HEK293 (cell line): Measurements from ENCODE around the gene CWH43.

Source experiments
- CTCF ChIA-PET: fragments of 350-600 bp; formaldehyde crosslinking; extraction: SDS; loops from one replicate; lab custom pipeline; 2021; ENCODE audit warnings: antibody characterized with exemption; lab: Yijun Ruan, JAX
- POLR2A ChIA-PET: fragments of 300-600 bp; formaldehyde crosslinking; extraction: SDS; loops from one replicate; lab custom pipeline; 2020; ENCODE audit warnings: antibody characterized with exemption, inconsistent platforms; lab: Yijun Ruan, JAX
- H3K27ac ChIP-seq: fragments of 200-500 bp; sonication (Bioruptor generic); 2 replicates; pipeline ENCODE4 v1.5.1; 2014; ENCODE audit warnings: low read depth, low read length, control low read depth, inconsistent platforms; ENCODE audit errors: extremely low read depth
- H3K36me3 ChIP-seq, 2 experiments: fragments of 200-500 bp in 1 of 2; sonication (Bioruptor generic) in 1 of 2; 1 replicate in 1 of 2; 2 replicates in 1 of 2; pipeline ENCODE4 v1.5.1; 2014 to 2017; ENCODE audit warnings: inconsistent platforms in 2 of 2, low read length in 2 of 2; ENCODE audit not compliant: control insufficient read depth in 2 of 2, insufficient read depth in 1 of 2
- H3K4me1 ChIP-seq: fragments of 200-500 bp; sonication (Bioruptor generic); 2 replicates; pipeline ENCODE4 v1.5.1; 2014; ENCODE audit warnings: mild to moderate bottlenecking, low read length, inconsistent platforms; ENCODE audit not compliant: control insufficient read depth, insufficient read depth
- H3K4me3 ChIP-seq: 2 replicates; pipeline ENCODE4 v1.5.1; 2011; ENCODE audit warnings: low read depth, mild to moderate bottlenecking, control low read depth, low read length, moderate library complexity
- H3K9me3 ChIP-seq: fragments of 200-500 bp; sonication (Bioruptor generic); 2 replicates; pipeline ENCODE4 v1.5.1; 2014; ENCODE audit warnings: low read depth, low read length, inconsistent platforms; ENCODE audit not compliant: control insufficient read depth, insufficient read depth
- GLIS1 ChIP-seq: fragments of 450-650 bp; formaldehyde crosslinking; IDR thresholded peaks from 2 replicates; pipeline ENCODE4 v1.5.1; 2016; ENCODE audit warnings: missing biosample characterization, missing genetic modification characterization
- HOXA7 ChIP-seq: sonication (generic); formaldehyde crosslinking; IDR thresholded peaks from 2 replicates; pipeline ENCODE4 v1.8.1; 2022; ENCODE audit warnings: missing genetic modification reagents, borderline replicate concordance
- MYNN ChIP-seq: fragments of 450-650 bp; formaldehyde crosslinking; IDR thresholded peaks from 2 replicates; pipeline ENCODE4 v1.5.1; 2016; ENCODE audit warnings: missing biosample characterization, missing genetic modification characterization, borderline replicate concordance
- PRDM1 ChIP-seq: fragments of 450-650 bp; formaldehyde crosslinking; IDR thresholded peaks from 2 replicates; pipeline ENCODE4; 2016; ENCODE audit warnings: missing biosample characterization, missing genetic modification characterization
- ZFP41 ChIP-seq: fragments of 450-650 bp; formaldehyde crosslinking; IDR thresholded peaks from 2 replicates; pipeline ENCODE4 v1.5.1; 2016; ENCODE audit warnings: missing biosample characterization, missing genetic modification characterization, borderline replicate concordance
- ZNF112 ChIP-seq: fragments of 450-650 bp; formaldehyde crosslinking; IDR thresholded peaks from 2 replicates; pipeline ENCODE4 v1.5.0; 2017; ENCODE audit warnings: missing biosample characterization, missing genetic modification characterization
- ZNF133 ChIP-seq: fragments of 450-650 bp; formaldehyde crosslinking; IDR thresholded peaks from 2 replicates; pipeline ENCODE4 v1.5.1; 2016; ENCODE audit warnings: missing biosample characterization, missing genetic modification characterization
- ZNF155 ChIP-seq: fragments of 450-650 bp; formaldehyde crosslinking; IDR thresholded peaks from 2 replicates; pipeline ENCODE4 v1.5.1; 2016; ENCODE audit warnings: missing biosample characterization, missing genetic modification characterization
- ZNF174 ChIP-seq: fragments of 450-650 bp; formaldehyde crosslinking; IDR thresholded peaks from 2 replicates; pipeline ENCODE4 v1.5.0; 2017; ENCODE audit warnings: missing biosample characterization, mild to moderate bottlenecking, missing genetic modification characterization
- ZNF571 ChIP-seq: fragments of 450-650 bp; formaldehyde crosslinking; IDR thresholded peaks from 2 replicates; pipeline ENCODE4 v1.5.0; 2017; ENCODE audit warnings: missing biosample characterization, missing genetic modification characterization
- ZNF585B ChIP-seq: fragments of 450-650 bp; formaldehyde crosslinking; IDR thresholded peaks from 2 replicates; pipeline ENCODE4 v1.5.1; 2016; ENCODE audit warnings: missing biosample characterization, missing genetic modification characterization
- ZNF629 ChIP-seq: fragments of 450-650 bp; formaldehyde crosslinking; IDR thresholded peaks from 2 replicates; pipeline ENCODE4 v1.5.1; 2017; ENCODE audit warnings: missing biosample characterization, missing genetic modification characterization
- ZNF660 ChIP-seq: fragments of 450-650 bp; IDR thresholded peaks from 2 replicates; pipeline ENCODE4 v1.5.1; 2018; ENCODE audit warnings: missing biosample characterization, mild to moderate bottlenecking, missing genetic modification characterization
- ZNF664 ChIP-seq: fragments of 450-650 bp; formaldehyde crosslinking; IDR thresholded peaks from 2 replicates; pipeline ENCODE4 v1.5.1; 2016; ENCODE audit warnings: missing biosample characterization, missing genetic modification characterization
- TF ChIP-seq, protein P1 (sequence below): fragments of 450-650 bp; formaldehyde crosslinking; IDR thresholded peaks from 2 replicates; pipeline ENCODE4 v1.5.1; 2017; ENCODE audit warnings: missing biosample characterization, missing genetic modification characterization
- TF ChIP-seq, protein P2 (sequence below): fragments of 450-650 bp; formaldehyde crosslinking; IDR thresholded peaks from 2 replicates; pipeline ENCODE4 v1.5.1; 2016; ENCODE audit warnings: missing biosample characterization, missing genetic modification characterization, borderline replicate concordance
- TF ChIP-seq, protein P3 (sequence below): fragments of 450-650 bp; formaldehyde crosslinking; IDR thresholded peaks from 2 replicates; pipeline ENCODE4 v1.5.1; 2016; ENCODE audit warnings: missing biosample characterization, missing genetic modification characterization, borderline replicate concordance
- TF ChIP-seq, protein P4 (sequence below): fragments of 450-650 bp; formaldehyde crosslinking; IDR thresholded peaks from 2 replicates; pipeline ENCODE4 v1.5.1; 2016; ENCODE audit warnings: missing biosample characterization, missing genetic modification characterization

CWH43 gene

DNA sequence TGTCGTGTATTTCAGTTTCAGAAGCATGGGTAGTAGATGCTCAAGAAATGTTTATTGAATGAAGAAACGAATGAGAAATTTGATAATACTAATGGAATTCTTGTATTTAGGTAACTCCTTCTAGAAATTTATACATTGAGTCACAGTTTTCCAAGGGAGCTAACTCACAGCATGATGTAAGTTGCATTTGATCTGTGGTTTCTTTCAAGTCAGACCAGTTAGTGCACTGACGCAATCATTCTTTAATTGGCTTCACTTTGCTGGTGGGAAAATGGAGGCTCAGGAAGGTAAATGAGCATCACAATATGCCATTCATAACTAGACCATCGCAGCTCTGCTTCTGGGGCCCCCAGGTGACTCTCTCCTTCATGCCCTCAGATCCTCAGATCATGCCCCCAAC, 17.3 kb upstream of the CWH43 start (continued):
- TF ChIP-seq, protein P1, sequence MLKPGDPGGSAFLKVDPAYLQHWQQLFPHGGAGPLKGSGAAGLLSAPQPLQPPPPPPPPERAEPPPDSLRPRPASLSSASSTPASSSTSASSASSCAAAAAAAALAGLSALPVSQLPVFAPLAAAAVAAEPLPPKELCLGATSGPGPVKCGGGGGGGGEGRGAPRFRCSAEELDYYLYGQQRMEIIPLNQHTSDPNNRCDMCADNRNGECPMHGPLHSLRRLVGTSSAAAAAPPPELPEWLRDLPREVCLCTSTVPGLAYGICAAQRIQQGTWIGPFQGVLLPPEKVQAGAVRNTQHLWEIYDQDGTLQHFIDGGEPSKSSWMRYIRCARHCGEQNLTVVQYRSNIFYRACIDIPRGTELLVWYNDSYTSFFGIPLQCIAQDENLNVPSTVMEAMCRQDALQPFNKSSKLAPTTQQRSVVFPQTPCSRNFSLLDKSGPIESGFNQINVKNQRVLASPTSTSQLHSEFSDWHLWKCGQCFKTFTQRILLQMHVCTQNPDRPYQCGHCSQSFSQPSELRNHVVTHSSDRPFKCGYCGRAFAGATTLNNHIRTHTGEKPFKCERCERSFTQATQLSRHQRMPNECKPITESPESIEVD, result 0 out of 2 replicates have a peak, but pooled peaks have one; percentile 11
- TF ChIP-seq ZNF571 (no peak), ZNF629 (tag by site-specific recombination) (peak; percentile 35; the same call in 1 of the 2 replicates)

DNA sequence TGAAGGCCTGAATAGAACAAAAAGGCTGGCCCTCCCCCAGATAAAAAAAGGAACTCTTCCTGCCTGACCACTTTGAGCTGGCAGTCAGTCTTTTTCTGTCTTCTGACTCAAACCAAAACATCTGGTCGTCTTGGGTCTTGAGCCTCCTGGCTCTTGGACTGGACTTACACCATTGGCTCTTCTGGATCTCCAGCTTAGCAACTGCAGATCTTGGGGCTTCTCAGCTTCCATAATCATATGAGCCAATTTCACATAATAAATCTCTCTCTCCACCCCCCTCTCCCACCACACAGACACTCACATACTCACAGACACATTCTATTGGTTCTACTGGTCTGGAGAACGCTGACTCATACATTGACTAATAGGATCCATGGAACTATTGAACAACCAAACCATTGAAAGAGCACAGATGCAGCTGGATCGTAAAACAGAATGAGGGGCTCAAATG, 15.6 kb upstream of the CWH43 start:
- Histone ChIP-seq H3K4me3 (no peak overlapping the region), H3K9me3 (no peaks in the 10 kb centered on the region), H3K27ac (no peak overlapping the region), H3K36me3 (no peaks in the 10 kb centered on the region), H3K4me1 (no peaks in the 10 kb centered on the region)
- TF ChIP-seq ZNF174 (tag by site-specific recombination), result no peak
- no peak for TF ChIP-seq ZNF155 (tag by site-specific recombination)
- TF ChIP-seq, protein P2, sequence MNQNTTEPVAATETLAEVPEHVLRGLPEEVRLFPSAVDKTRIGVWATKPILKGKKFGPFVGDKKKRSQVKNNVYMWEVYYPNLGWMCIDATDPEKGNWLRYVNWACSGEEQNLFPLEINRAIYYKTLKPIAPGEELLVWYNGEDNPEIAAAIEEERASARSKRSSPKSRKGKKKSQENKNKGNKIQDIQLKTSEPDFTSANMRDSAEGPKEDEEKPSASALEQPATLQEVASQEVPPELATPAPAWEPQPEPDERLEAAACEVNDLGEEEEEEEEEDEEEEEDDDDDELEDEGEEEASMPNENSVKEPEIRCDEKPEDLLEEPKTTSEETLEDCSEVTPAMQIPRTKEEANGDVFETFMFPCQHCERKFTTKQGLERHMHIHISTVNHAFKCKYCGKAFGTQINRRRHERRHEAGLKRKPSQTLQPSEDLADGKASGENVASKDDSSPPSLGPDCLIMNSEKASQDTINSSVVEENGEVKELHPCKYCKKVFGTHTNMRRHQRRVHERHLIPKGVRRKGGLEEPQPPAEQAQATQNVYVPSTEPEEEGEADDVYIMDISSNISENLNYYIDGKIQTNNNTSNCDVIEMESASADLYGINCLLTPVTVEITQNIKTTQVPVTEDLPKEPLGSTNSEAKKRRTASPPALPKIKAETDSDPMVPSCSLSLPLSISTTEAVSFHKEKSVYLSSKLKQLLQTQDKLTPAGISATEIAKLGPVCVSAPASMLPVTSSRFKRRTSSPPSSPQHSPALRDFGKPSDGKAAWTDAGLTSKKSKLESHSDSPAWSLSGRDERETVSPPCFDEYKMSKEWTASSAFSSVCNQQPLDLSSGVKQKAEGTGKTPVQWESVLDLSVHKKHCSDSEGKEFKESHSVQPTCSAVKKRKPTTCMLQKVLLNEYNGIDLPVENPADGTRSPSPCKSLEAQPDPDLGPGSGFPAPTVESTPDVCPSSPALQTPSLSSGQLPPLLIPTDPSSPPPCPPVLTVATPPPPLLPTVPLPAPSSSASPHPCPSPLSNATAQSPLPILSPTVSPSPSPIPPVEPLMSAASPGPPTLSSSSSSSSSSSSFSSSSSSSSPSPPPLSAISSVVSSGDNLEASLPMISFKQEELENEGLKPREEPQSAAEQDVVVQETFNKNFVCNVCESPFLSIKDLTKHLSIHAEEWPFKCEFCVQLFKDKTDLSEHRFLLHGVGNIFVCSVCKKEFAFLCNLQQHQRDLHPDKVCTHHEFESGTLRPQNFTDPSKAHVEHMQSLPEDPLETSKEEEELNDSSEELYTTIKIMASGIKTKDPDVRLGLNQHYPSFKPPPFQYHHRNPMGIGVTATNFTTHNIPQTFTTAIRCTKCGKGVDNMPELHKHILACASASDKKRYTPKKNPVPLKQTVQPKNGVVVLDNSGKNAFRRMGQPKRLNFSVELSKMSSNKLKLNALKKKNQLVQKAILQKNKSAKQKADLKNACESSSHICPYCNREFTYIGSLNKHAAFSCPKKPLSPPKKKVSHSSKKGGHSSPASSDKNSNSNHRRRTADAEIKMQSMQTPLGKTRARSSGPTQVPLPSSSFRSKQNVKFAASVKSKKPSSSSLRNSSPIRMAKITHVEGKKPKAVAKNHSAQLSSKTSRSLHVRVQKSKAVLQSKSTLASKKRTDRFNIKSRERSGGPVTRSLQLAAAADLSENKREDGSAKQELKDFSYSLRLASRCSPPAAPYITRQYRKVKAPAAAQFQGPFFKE (tag by site-specific recombination), result no peak
- TF ChIP-seq GLIS1 (tag by site-specific recombination), result no peak
- CTCF ChIA-PET, result no interaction called here
- POLR2A ChIA-PET, result no interaction called here

DNA sequence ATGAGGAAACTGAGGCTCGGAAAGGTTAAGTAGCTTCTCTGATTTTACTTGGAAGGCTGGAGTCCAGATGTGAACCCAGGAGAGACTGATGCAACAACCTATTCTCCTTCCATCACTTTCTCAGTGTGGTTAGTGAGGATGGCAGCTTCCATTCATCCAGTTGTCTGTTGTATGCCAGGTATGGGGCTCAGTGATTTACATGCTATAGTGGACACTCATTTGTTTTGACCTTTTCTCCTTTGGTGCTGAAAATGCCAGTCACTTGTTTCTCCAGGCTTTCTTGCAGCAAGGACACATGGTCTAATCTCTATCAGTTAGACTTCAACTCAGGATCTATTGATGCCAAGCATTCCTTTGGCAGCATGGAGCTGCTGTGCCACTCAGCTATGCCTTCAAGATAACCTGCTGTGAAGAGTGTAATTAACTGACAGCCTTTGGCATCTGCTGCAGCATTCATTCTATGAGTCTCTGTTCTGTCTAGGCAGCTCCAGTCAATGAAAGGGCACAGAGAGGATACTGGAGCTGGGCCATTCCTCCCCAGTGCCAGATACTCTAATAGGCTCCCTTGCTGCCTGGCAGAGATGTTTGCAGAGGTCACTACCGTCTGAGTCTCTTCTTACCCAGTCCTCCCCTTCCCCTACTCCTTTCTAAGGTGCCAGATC, 11.0 kb upstream of the CWH43 start:
- ChIA-PET POLR2A (no interaction called here), CTCF (interaction anchor here (1.1 to 1.2 kb wide), 2 partner anchors 12 to 71 kb away, joined by 3 to 4 read pairs; no protein-coding TSS in a partner anchor)
- no peaks in the 10 kb centered on the region for H3K36me3 ChIP-seq
- H3K9me3 ChIP-seq, result no peaks in the 10 kb centered on the region
- H3K27ac ChIP-seq, result no peak overlapping the region
- no peak overlapping the region for H3K4me3 ChIP-seq
- H3K4me1 ChIP-seq, result no peaks in the 10 kb centered on the region
- TF ChIP-seq ZFP41 (tag by site-specific recombination) (no peak), ZNF585B (no peak), ZNF133 (no peak), ZNF112 (tag by site-specific recombination) (no peak), MYNN (no peak), ZNF660 (tag by site-specific recombination) (no peak), HOXA7 (CRISPR knock-in tag) (no peak), PRDM1 (tag by site-specific recombination) (no peak), ZNF664 (tag by site-specific recombination) (no peak)
- TF ChIP-seq, protein P1, result no peak
- TF ChIP-seq, protein P3, sequence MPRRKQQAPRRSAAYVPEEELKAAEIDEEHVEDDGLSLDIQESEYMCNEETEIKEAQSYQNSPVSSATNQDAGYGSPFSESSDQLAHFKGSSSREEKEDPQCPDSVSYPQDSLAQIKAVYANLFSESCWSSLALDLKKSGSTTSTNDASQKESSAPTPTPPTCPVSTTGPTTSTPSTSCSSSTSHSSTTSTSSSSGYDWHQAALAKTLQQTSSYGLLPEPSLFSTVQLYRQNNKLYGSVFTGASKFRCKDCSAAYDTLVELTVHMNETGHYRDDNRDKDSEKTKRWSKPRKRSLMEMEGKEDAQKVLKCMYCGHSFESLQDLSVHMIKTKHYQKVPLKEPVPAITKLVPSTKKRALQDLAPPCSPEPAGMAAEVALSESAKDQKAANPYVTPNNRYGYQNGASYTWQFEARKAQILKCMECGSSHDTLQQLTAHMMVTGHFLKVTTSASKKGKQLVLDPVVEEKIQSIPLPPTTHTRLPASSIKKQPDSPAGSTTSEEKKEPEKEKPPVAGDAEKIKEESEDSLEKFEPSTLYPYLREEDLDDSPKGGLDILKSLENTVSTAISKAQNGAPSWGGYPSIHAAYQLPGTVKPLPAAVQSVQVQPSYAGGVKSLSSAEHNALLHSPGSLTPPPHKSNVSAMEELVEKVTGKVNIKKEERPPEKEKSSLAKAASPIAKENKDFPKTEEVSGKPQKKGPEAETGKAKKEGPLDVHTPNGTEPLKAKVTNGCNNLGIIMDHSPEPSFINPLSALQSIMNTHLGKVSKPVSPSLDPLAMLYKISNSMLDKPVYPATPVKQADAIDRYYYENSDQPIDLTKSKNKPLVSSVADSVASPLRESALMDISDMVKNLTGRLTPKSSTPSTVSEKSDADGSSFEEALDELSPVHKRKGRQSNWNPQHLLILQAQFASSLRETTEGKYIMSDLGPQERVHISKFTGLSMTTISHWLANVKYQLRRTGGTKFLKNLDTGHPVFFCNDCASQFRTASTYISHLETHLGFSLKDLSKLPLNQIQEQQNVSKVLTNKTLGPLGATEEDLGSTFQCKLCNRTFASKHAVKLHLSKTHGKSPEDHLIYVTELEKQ (tag by site-specific recombination), result no peak
- TF ChIP-seq, protein P4, sequence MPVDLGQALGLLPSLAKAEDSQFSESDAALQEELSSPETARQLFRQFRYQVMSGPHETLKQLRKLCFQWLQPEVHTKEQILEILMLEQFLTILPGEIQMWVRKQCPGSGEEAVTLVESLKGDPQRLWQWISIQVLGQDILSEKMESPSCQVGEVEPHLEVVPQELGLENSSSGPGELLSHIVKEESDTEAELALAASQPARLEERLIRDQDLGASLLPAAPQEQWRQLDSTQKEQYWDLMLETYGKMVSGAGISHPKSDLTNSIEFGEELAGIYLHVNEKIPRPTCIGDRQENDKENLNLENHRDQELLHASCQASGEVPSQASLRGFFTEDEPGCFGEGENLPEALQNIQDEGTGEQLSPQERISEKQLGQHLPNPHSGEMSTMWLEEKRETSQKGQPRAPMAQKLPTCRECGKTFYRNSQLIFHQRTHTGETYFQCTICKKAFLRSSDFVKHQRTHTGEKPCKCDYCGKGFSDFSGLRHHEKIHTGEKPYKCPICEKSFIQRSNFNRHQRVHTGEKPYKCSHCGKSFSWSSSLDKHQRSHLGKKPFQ (tag by site-specific recombination), result no peak
